ENCODE data around the gene ATP8A2.

ATP8A2 gene

GRCh38 chr13:25371875-25372283, at the start of gene ATP8A2:
TSS of gene ATP8A2 (plus strand) at chr13:25371974. CDS start at chr13:25372213, 239 bp downstream.
- H2AFZ ChIP-seq (ENCODE audit: low read length, unreplicated experiment) = peak within 1 kb of the TSS; percentile 38
- H3K36me3 ChIP-seq (ENCODE audit: insufficient read depth, low read length) = no peaks in the 10 kb centered on the region
- H3K79me2 ChIP-seq (ENCODE audit: control insufficient read depth, insufficient read depth, low read length, unreplicated experiment) = no peaks in the 10 kb centered on the region
- no peak within 1 kb of the TSS for H3K27ac ChIP-seq (ENCODE audit: low read depth, low read length)
- H3K27me3 ChIP-seq (ENCODE audit: insufficient read depth, low read length) = peaks cover 76% of the 10 kb centered on the region
- H3K4me3 ChIP-seq (ENCODE audit: low read depth, low read length) = peak within 1 kb of the TSS; percentile 58; the same call in 1 of the 2 replicates
- H3K4me1 ChIP-seq (ENCODE audit: control insufficient read depth, insufficient read depth, low read length, unreplicated experiment) = no peaks in the 10 kb centered on the region

GRCh38 chr13:25324100-25324499, 47.7 kb upstream of the ATP8A2 start:
- no peaks in the 10 kb centered on the region for H3K79me2 ChIP-seq (ENCODE audit: control insufficient read depth, insufficient read depth, low read length, unreplicated experiment)
- H3K27me3 ChIP-seq (ENCODE audit: insufficient read depth, low read length) = no peaks in the 10 kb centered on the region
- no peak overlapping the region for H3K27ac ChIP-seq (ENCODE audit: low read depth, low read length)
- peaks cover 55% of the 10 kb centered on the region for H3K36me3 ChIP-seq (ENCODE audit: insufficient read depth, low read length)
- peaks cover 3% of the 10 kb centered on the region for H3K4me1 ChIP-seq (ENCODE audit: control insufficient read depth, insufficient read depth, low read length, unreplicated experiment)
- H2AFZ ChIP-seq (ENCODE audit: low read length, unreplicated experiment) = no peak overlapping the region
- H3K4me3 ChIP-seq (ENCODE audit: low read depth, low read length) = no peak overlapping the region

- H3K79me2 ChIP-seq (ENCODE audit: control insufficient read depth, insufficient read depth, low read length, unreplicated experiment) = peaks cover 22% of the 10 kb centered on the region
- peaks cover 75% of the 10 kb centered on the region for H3K36me3 ChIP-seq (ENCODE audit: insufficient read depth, low read length)
- no peaks in the 10 kb centered on the region for H3K27me3 ChIP-seq (ENCODE audit: insufficient read depth, low read length)
- H3K4me1 ChIP-seq (ENCODE audit: control insufficient read depth, insufficient read depth, low read length, unreplicated experiment) = peaks cover 15% of the 10 kb centered on the region
- no peak overlapping the region for H3K4me3 ChIP-seq (ENCODE audit: low read depth, low read length)
- H3K27ac ChIP-seq (ENCODE audit: low read depth, low read length) = peak overlapping the region; percentile 78
- H2AFZ ChIP-seq (ENCODE audit: low read length, unreplicated experiment) = no peak overlapping the region
Measured at GRCh38 chr13:25329706-25330105, 42.1 kb upstream of the ATP8A2 start.

GRCh38 chr13:25330541-25330940, 41.2 kb upstream of the ATP8A2 start:
- H3K36me3 ChIP-seq (ENCODE audit: insufficient read depth, low read length) = peaks cover 67% of the 10 kb centered on the region
- peaks cover 27% of the 10 kb centered on the region for H3K79me2 ChIP-seq (ENCODE audit: control insufficient read depth, insufficient read depth, low read length, unreplicated experiment)

GRCh38 chr13:25335856-25336255, 35.9 kb upstream of the ATP8A2 start:
- no peak overlapping the region for H2AFZ ChIP-seq (ENCODE audit: low read length, unreplicated experiment)
- H3K36me3 ChIP-seq (ENCODE audit: insufficient read depth, low read length) = peaks cover 49% of the 10 kb centered on the region
- H3K4me3 ChIP-seq (ENCODE audit: low read depth, low read length) = no peak overlapping the region
- H3K79me2 ChIP-seq (ENCODE audit: control insufficient read depth, insufficient read depth, low read length, unreplicated experiment) = peaks cover 30% of the 10 kb centered on the region
- H3K27me3 ChIP-seq (ENCODE audit: insufficient read depth, low read length) = no peaks in the 10 kb centered on the region
- H3K27ac ChIP-seq (ENCODE audit: low read depth, low read length) = no peak overlapping the region
- H3K4me1 ChIP-seq (ENCODE audit: control insufficient read depth, insufficient read depth, low read length, unreplicated experiment) = peaks cover 3% of the 10 kb centered on the region

More at GRCh38 chr13:25330541-25330940, 41.2 kb upstream of the ATP8A2 start:
- peaks cover 16% of the 10 kb centered on the region for H3K4me1 ChIP-seq (ENCODE audit: control insufficient read depth, insufficient read depth, low read length, unreplicated experiment)
- no peaks in the 10 kb centered on the region for H3K27me3 ChIP-seq (ENCODE audit: insufficient read depth, low read length)
- H3K27ac ChIP-seq (ENCODE audit: low read depth, low read length) = peak overlapping the region; percentile 62
- no peak overlapping the region for H3K4me3 ChIP-seq (ENCODE audit: low read depth, low read length)
- no peak overlapping the region for H2AFZ ChIP-seq (ENCODE audit: low read length, unreplicated experiment)

GRCh38 chr13:25345576-25345975, 26.2 kb upstream of the ATP8A2 start:
- Histone ChIP-seq H3K36me3 (ENCODE audit: insufficient read depth, low read length) (0 out of 2 replicates have a peak, but pooled peaks cover 3% of the 10 kb centered on the region), H3K27ac (ENCODE audit: low read depth, low read length) (no peak overlapping the region), H3K27me3 (ENCODE audit: insufficient read depth, low read length) (no peaks in the 10 kb centered on the region), H3K79me2 (ENCODE audit: control insufficient read depth, insufficient read depth, low read length, unreplicated experiment) (no peaks in the 10 kb centered on the region), H3K4me1 (ENCODE audit: control insufficient read depth, insufficient read depth, low read length, unreplicated experiment) (no peaks in the 10 kb centered on the region), H2AFZ (ENCODE audit: low read length, unreplicated experiment) (no peak overlapping the region), H3K4me3 (ENCODE audit: low read depth, low read length) (no peak overlapping the region)

- Histone ChIP-seq H3K36me3 (ENCODE audit: insufficient read depth, low read length) (no peaks in the 10 kb centered on the region), H3K79me2 (ENCODE audit: control insufficient read depth, insufficient read depth, low read length, unreplicated experiment) (no peaks in the 10 kb centered on the region), H3K27ac (ENCODE audit: low read depth, low read length) (no peak overlapping the region), H3K4me1 (ENCODE audit: control insufficient read depth, insufficient read depth, low read length, unreplicated experiment) (no peaks in the 10 kb centered on the region), H3K27me3 (ENCODE audit: insufficient read depth, low read length) (peaks cover 4% of the 10 kb centered on the region), H2AFZ (ENCODE audit: low read length, unreplicated experiment) (no peak overlapping the region), H3K4me3 (ENCODE audit: low read depth, low read length) (no peak overlapping the region)
Measured at GRCh38 chr13:25347151-25347550, 24.6 kb upstream of the ATP8A2 start.

- Histone ChIP-seq H3K27me3 (ENCODE audit: insufficient read depth, low read length) (peaks cover 39% of the 10 kb centered on the region), H3K4me3 (ENCODE audit: low read depth, low read length) (no peak overlapping the region), H3K27ac (ENCODE audit: low read depth, low read length) (no peak overlapping the region), H3K79me2 (ENCODE audit: control insufficient read depth, insufficient read depth, low read length, unreplicated experiment) (no peaks in the 10 kb centered on the region), H3K36me3 (ENCODE audit: insufficient read depth, low read length) (no peaks in the 10 kb centered on the region), H2AFZ (ENCODE audit: low read length, unreplicated experiment) (no peak overlapping the region), H3K4me1 (ENCODE audit: control insufficient read depth, insufficient read depth, low read length, unreplicated experiment) (no peaks in the 10 kb centered on the region)
Measured at GRCh38 chr13:25351404-25351803, 20.4 kb upstream of the ATP8A2 start.

- no peak overlapping the region for H3K27ac ChIP-seq (ENCODE audit: low read depth, low read length)
- H3K4me1 ChIP-seq (ENCODE audit: control insufficient read depth, insufficient read depth, low read length, unreplicated experiment) = no peaks in the 10 kb centered on the region
- H3K79me2 ChIP-seq (ENCODE audit: control insufficient read depth, insufficient read depth, low read length, unreplicated experiment) = no peaks in the 10 kb centered on the region
- H3K36me3 ChIP-seq (ENCODE audit: insufficient read depth, low read length) = no peaks in the 10 kb centered on the region
- no peak overlapping the region for H2AFZ ChIP-seq (ENCODE audit: low read length, unreplicated experiment)
- H3K4me3 ChIP-seq (ENCODE audit: low read depth, low read length) = no peak overlapping the region
- H3K27me3 ChIP-seq (ENCODE audit: insufficient read depth, low read length) = peaks cover 45% of the 10 kb centered on the region
Measured at GRCh38 chr13:25352230-25352629, 19.5 kb upstream of the ATP8A2 start.

- H2AFZ ChIP-seq (ENCODE audit: low read length, unreplicated experiment) = no peak overlapping the region
- no peaks in the 10 kb centered on the region for H3K79me2 ChIP-seq (ENCODE audit: control insufficient read depth, insufficient read depth, low read length, unreplicated experiment)
- H3K27me3 ChIP-seq (ENCODE audit: insufficient read depth, low read length) = peaks cover 45% of the 10 kb centered on the region
- H3K27ac ChIP-seq (ENCODE audit: low read depth, low read length) = no peak overlapping the region
- H3K4me3 ChIP-seq (ENCODE audit: low read depth, low read length) = no peak overlapping the region
- H3K4me1 ChIP-seq (ENCODE audit: control insufficient read depth, insufficient read depth, low read length, unreplicated experiment) = no peaks in the 10 kb centered on the region
- H3K36me3 ChIP-seq (ENCODE audit: insufficient read depth, low read length) = no peaks in the 10 kb centered on the region
Measured at GRCh38 chr13:25352806-25353205, 19.0 kb upstream of the ATP8A2 start.

GRCh38 chr13:25353344-25353743, 18.4 kb upstream of the ATP8A2 start:
- Histone ChIP-seq H3K27ac (ENCODE audit: low read depth, low read length) (no peak overlapping the region), H2AFZ (ENCODE audit: low read length, unreplicated experiment) (no peak overlapping the region), H3K79me2 (ENCODE audit: control insufficient read depth, insufficient read depth, low read length, unreplicated experiment) (no peaks in the 10 kb centered on the region), H3K4me1 (ENCODE audit: control insufficient read depth, insufficient read depth, low read length, unreplicated experiment) (no peaks in the 10 kb centered on the region), H3K27me3 (ENCODE audit: insufficient read depth, low read length) (peaks cover 45% of the 10 kb centered on the region), H3K36me3 (ENCODE audit: insufficient read depth, low read length) (no peaks in the 10 kb centered on the region), H3K4me3 (ENCODE audit: low read depth, low read length) (no peak overlapping the region)

All from ACC112 (cell line).